Suprapubic skin (tissue), 4 donors: Measurements from ENCODE around the gene MYO10. TPM values are rescaled to one million over a fixed set of nuclear protein-coding genes. Genes with fewer than 3 reads are reported as not detected.

Experiments used
- DNase-seq, 2 donors: peaks; one replicate each; pipeline ENCODE4 v3.0.0-alpha.2; 2019; ENCODE audit warnings: low spot score in 2 of 2
- H3K27ac ChIP-seq: fragments of 200-600 bp; sonication (generic); one replicate; pipeline ENCODE4 v1.5.1; 2019
- H3K27me3 ChIP-seq: fragments of 200-600 bp; sonication (generic); one replicate; pipeline ENCODE4 v1.5.1; 2019
- H3K36me3 ChIP-seq: fragments of 200-600 bp; sonication (generic); one replicate; pipeline ENCODE4 v1.5.1; 2019
- H3K4me1 ChIP-seq: fragments of 200-600 bp; sonication (generic); one replicate; pipeline ENCODE4 v1.5.1; 2019
- H3K4me3 ChIP-seq: fragments of 200-600 bp; sonication (generic); one replicate; pipeline ENCODE4 v1.5.1; 2019; ENCODE audit warnings: mild to moderate bottlenecking
- H3K9me3 ChIP-seq: fragments of 200-600 bp; sonication (generic); one replicate; pipeline ENCODE4 v1.5.1; 2019
- EP300 ChIP-seq: sonication (generic); formaldehyde crosslinking; IDR thresholded peaks from one replicate; pipeline ENCODE4 v1.6.1; 2017; ENCODE audit warnings: antibody characterized with exemption
- POLR2A ChIP-seq, 2 donors: fragments of 450-650 bp; IDR thresholded peaks; one replicate each; pipeline ENCODE4 v1.6.1; 2017; ENCODE audit warnings: antibody characterized with exemption in 2 of 2, mild to moderate bottlenecking in 2 of 2, moderate library complexity in 2 of 2
- POLR2AphosphoS5 ChIP-seq, 3 donors: sonication (generic); formaldehyde crosslinking; IDR thresholded peaks; one replicate each; pipeline ENCODE4 v1.6.1; 2017; ENCODE audit warnings: antibody characterized with exemption in 3 of 3
- WGBS: methylation state at CpG from one replicate; pipeline ENCODE4 v1.1.5; 2018; 5-methylcytosine and 5-hydroxymethylcytosine counted together
- total RNA-seq, 4 donors: library from RNA; depleted of rRNA; stranded (reverse); fragments of >200 nt; gene quantifications; one replicate each; pipeline ENCODE4 v1.1.0, GENCODE V29; 2016
- TF ChIP-seq, protein P1 (sequence below), 2 donors: fragments of 200-600 bp in 1 of 2; fragments of 450-650 bp in 1 of 2; sonication (generic) in 1 of 2; IDR thresholded peaks; one replicate each; pipeline ENCODE4 v1.5.1; 2016 to 2019; ENCODE audit warnings: antibody characterized with exemption in 2 of 2, mild to moderate bottlenecking in 1 of 2, moderate library complexity in 1 of 2

The MYO10 gene
- total RNA-seq, 4 donors from 2014 or later, result 37.7 to 109 (median 64.6) TPM

DNA sequence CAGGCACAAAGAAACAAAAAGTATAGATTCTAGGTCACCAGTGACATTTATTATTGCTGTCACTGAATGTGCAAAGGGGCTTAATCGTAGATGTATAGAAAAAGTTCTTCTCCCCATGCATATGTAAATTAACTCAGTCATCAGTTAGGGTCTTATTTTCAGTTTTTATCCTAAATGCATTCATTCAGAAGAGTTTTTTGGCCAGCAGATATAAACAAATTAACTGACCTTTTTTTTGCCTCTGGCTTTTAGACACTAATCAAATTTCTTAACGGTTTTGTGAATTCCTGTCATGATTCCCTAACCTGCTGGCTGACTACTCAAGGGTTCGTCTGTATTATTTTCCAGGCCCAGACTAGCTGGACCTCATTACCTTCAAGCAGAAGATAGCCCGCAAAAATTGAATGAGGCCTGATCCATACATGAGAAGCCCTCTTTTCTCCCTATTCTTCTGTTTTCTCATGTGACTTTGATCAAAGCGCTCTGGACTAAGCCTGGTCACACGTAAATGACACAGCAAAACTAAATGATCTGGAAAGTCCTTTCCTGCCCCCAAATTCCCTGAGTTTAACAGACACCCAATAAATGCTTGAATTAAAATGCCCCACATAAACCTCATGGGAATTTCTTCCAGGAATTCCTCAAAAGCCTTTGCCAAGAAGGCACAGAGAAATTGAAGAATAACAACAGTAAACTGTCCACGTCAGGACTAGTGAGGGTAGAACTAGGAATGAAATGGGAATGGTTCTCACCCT, 83.7 kb downstream of the MYO10 start:
- Histone ChIP-seq H3K4me3 (no peak overlapping the region), H3K9me3 (no peaks in the 10 kb centered on the region), H3K27me3 (no peaks in the 10 kb centered on the region), H3K4me1 (peaks cover 14% of the 10 kb centered on the region), H3K36me3 (no peaks in the 10 kb centered on the region), H3K27ac (no peak overlapping the region)
- 83% methylated on average over 7 of the region's 7 CpGs for WGBS
- no peak for DNase-seq
- TF ChIP-seq POLR2A (IDR thresholded peaks at IDR 0.05), result no peak
- TF ChIP-seq, protein P1, sequence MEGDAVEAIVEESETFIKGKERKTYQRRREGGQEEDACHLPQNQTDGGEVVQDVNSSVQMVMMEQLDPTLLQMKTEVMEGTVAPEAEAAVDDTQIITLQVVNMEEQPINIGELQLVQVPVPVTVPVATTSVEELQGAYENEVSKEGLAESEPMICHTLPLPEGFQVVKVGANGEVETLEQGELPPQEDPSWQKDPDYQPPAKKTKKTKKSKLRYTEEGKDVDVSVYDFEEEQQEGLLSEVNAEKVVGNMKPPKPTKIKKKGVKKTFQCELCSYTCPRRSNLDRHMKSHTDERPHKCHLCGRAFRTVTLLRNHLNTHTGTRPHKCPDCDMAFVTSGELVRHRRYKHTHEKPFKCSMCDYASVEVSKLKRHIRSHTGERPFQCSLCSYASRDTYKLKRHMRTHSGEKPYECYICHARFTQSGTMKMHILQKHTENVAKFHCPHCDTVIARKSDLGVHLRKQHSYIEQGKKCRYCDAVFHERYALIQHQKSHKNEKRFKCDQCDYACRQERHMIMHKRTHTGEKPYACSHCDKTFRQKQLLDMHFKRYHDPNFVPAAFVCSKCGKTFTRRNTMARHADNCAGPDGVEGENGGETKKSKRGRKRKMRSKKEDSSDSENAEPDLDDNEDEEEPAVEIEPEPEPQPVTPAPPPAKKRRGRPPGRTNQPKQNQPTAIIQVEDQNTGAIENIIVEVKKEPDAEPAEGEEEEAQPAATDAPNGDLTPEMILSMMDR (IDR thresholded peaks at IDR 0.05), result no peak
- TF ChIP-seq POLR2AphosphoS5 (IDR thresholded peaks at IDR 0.05), result no peak
- no peak for TF ChIP-seq EP300

DNA sequence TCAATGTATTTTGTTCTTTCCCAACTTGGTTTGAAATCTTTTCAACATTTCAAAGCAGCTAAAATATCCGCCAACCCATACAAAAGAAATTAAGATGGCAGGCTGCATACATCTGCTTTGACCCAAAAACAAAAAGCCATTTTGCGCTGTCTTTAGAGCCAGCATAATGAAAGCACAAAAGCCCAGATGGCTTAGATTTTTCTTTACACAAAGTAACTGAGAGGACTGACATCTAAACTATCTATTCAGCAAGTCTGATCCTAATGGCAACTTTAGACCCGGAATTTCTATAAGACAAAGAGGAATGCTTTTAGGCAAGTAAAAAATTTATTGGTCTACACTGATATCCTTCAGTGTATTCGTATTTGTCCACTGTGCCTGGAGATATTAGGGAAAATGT, 86.3 kb downstream of the MYO10 start:
- no peak for DNase-seq
- Histone ChIP-seq H3K4me1 (peaks cover 5% of the 10 kb centered on the region), H3K9me3 (no peaks in the 10 kb centered on the region), H3K4me3 (no peak overlapping the region), H3K27ac (no peak overlapping the region), H3K27me3 (no peaks in the 10 kb centered on the region), H3K36me3 (no peaks in the 10 kb centered on the region)
- TF ChIP-seq POLR2AphosphoS5 (IDR thresholded peaks at IDR 0.05) (no peak), POLR2A (IDR thresholded peaks at IDR 0.05) (no peak)
- TF ChIP-seq, protein P1 (IDR thresholded peaks at IDR 0.05), result no peak
- 83% methylated on average over 4 of the region's 4 CpGs for WGBS

DNA sequence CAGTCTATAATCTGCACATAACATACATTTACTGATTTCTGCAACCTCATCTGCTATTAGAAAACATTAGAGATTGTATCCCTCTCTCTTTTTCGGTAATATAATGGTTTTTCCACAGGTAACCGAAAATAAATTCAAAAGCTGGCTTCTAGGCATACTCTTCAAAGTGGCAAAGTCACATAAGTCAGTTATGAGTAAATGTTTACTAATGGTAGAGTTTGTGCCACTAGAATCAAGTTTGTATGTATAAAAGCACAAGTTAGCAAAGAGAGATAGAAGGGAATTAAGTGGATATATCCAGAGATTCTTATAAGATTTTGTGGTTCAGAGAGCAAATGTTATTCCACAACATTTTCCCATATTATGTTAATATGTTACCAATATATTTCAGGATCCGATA, 86.9 kb downstream of the MYO10 start:
- H3K36me3 ChIP-seq, result no peaks in the 10 kb centered on the region
- H3K27me3 ChIP-seq, result no peaks in the 10 kb centered on the region
- no peaks in the 10 kb centered on the region for H3K9me3 ChIP-seq
- no peak overlapping the region for H3K4me3 ChIP-seq
- DNase-seq, result no peak
- H3K27ac ChIP-seq, result no peak overlapping the region
- TF ChIP-seq POLR2AphosphoS5 (IDR thresholded peaks at IDR 0.05) (no peak), EP300 (no peak), POLR2A (IDR thresholded peaks at IDR 0.05) (no peak)
- TF ChIP-seq, protein P1 (IDR thresholded peaks at IDR 0.05), result no peak
- peaks cover 5% of the 10 kb centered on the region for H3K4me1 ChIP-seq
- 93% methylated on average over 3 of the region's 3 CpGs for WGBS

DNA sequence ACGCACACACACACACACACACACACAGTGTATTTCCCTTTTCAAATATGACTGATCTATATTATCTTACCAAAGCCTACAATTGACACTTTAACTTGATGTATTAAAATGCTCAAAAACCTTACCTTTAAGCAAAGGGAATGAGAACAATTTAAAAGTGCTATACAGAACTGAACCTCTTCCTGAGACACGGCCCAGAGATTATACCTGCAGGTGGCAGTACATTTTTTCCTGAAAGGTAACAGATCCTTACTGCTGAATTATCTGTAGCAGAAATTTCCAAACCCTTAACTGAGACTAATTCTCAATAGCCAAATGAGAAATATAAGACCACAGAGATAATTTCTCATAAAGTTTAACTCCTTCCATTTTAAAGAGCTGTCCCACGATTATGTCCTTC, 91.1 kb downstream of the MYO10 start:
- Histone ChIP-seq H3K9me3 (no peaks in the 10 kb centered on the region), H3K4me3 (no peak overlapping the region), H3K4me1 (peaks cover 20% of the 10 kb centered on the region), H3K27me3 (no peaks in the 10 kb centered on the region), H3K27ac (no peak overlapping the region), H3K36me3 (no peaks in the 10 kb centered on the region)
- DNase-seq, result no peak
- 84% methylated on average over 3 of the region's 3 CpGs for WGBS
- no peak for TF ChIP-seq POLR2A (IDR thresholded peaks at IDR 0.05)

DNA sequence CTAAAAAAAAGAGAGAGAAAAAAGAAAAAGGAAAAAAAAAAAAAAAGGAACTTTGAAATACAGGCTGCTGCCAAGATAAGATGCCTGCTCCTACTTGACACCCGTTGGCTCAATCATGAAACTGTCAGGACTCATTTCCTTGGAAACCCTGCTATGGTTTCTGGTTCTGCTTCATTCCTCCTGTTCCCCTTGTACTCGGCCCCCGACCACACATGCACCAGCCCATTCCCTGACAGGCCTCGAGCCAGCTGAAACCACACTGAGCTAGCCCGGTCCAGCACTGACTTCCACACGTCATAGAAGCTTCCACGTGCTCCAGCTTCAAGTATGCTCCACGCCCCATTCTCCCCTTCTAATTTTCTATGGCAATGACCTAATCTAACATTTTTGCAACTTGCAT, 93.2 kb downstream of the MYO10 start:
- no peak for DNase-seq
- Histone ChIP-seq H3K27ac (no peak overlapping the region), H3K4me3 (no peak overlapping the region), H3K36me3 (no peaks in the 10 kb centered on the region), H3K27me3 (no peaks in the 10 kb centered on the region), H3K4me1 (peaks cover 20% of the 10 kb centered on the region), H3K9me3 (no peaks in the 10 kb centered on the region)
- TF ChIP-seq, protein P1 (IDR thresholded peaks at IDR 0.05), result no peak
- TF ChIP-seq EP300 (no peak), POLR2A (IDR thresholded peaks at IDR 0.05) (no peak), POLR2AphosphoS5 (IDR thresholded peaks at IDR 0.05) (no peak)
- 24% methylated on average over 8 of the region's 8 CpGs for WGBS

DNA sequence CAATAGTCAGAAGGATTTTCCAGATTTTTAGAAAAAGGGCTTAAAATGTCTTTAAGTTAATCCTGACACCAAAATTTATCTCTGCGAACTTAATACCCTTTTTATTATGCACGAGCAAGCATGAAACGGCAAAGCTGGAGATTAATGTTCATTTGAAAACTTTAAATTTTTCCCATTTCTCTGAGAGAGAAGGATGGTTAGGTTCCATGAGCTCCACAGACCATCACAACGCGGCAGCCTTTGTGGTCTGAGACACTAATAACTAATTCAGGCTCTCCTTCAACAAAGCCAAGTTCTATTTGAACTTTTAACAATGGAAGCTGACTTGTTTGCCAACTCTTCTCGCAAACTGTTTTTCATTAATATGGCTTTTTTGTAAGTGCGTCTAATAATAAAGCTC, 94.7 kb downstream of the MYO10 start:
- peaks cover 18% of the 10 kb centered on the region for H3K4me1 ChIP-seq
- no peaks in the 10 kb centered on the region for H3K36me3 ChIP-seq
- H3K4me3 ChIP-seq, result no peak overlapping the region
- no peaks in the 10 kb centered on the region for H3K27me3 ChIP-seq
- H3K9me3 ChIP-seq, result no peaks in the 10 kb centered on the region
- 58% methylated on average over 7 of the region's 7 CpGs for WGBS
- no peak overlapping the region for H3K27ac ChIP-seq
- no peak for TF ChIP-seq POLR2AphosphoS5 (IDR thresholded peaks at IDR 0.05)
- no peak for DNase-seq
